GM03348 (cell line): ENCODE measurements around the gene CDH4.
A peak's percentile ranks its signal among the peaks of the same experiment; 100 is the strongest.

Experiments
- DNase-seq: peaks from one replicate; pipeline ENCODE4 v3.0.0; 2012; ENCODE audit warnings: low spot score

Gene CDH4

DNA sequence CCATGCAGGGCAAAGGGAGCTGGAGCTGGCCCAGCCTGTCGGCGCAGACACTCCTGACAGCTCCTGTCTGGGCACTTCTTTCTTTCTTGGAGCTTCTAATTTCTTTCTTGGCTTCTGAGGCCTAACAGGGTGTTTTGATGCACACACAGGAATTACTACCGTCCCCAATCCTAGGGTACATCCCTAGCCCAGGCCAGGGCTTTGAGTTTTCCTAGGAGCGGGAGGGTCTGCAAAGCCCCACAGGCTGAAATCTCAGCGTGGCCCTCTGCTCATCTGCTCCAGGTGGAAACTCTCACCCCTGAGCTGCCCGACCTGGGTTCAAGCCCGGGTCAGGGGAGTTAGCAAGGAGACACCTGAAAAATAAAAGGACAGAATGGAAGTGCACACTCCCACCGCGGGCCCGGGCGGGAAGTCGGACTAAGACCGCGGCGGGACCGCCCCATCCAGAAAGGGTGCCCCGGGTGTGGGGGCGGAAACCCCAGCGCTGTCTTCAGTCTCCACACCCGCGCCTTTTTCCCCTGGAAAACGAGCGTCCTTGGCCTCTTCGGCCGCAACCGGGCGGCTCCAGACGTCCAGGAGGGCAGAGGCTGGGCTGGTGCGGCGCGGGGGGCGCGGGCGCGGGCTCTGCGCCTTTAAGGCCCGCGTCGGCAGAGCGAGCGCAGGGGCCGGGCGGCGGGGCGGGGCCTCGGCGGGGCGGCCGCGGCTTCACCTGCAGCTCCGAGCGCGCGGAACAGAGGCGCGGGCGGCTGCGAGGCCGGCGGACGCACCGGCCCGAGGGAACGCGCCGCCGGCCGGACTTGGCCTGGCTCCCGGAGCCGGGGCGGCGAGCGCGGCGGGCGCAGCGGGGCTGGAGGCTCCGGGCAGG, at the start of gene CDH4:
Gene CDH4 (plus strand): TSS at position 733 of the 865 bp plus-strand sequence.
- DNase-seq: peak; percentile 83

DNA sequence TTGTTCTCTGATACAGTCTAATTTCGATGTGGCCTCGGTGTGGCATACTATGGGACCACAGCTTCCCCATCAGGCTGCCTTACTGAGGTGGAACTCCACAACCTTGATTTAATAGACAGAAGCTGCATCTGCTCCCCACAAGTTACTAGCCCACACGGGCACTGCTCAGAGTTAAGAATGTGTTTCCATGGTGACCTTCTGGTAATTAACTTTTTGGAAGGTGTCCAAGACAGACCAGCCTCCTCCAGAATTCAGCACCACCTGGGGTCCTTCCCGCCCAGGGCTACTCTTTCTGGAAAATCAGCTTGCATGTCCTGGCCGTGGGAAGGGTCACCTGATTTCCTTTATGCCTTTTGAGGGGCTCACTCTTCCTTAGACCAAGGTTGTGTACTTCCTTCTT, 48.7 kb upstream of the CDH4 start:
- DNase-seq: no peak

- no peak for DNase-seq
Measured at GRCh38 chr20:61204206-61204605, 47.9 kb upstream of the CDH4 start.

- no peak for DNase-seq
Measured at GRCh38 chr20:61205769-61206168, 46.3 kb upstream of the CDH4 start.

DNA sequence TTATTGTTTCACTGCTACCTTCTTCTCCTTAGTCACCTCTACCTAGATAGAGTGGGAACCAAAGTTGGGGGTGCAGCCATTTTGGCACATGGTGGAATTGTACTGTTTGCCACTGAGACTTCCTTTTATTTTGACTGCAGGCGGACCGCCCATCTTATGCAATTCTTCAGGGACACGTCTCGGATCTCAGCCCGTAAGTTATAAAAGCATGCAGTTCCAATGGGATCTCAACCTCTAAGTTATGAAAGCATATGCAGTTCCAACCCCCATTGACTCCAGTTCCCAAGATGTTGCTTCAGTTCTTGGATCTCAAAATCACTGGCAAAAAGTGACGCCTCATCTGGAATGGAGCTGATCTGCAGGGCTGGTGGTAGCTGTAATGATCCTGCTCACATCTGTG, 41.2 kb upstream of the CDH4 start:
- DNase-seq: no peak

DNA sequence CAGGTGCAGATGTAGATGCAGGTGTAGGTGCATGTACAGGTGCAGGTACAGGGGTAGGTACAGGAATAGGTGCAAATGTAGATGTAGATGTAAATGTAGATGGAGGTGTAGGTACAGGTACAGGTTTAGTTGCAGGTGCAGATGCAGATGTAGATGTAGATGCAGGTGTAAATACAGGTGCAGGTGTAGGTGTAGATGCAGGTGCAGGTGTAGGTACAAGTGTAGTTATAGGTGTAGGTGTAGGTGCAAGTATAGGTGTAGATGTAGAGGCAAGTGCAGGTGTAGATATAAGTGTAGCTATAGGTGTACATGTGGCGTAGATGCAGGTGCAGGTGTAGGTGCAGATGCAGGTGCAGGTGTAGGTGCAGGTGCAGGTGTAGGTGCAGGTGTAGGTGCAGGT, 34.2 kb upstream of the CDH4 start:
- DNase-seq: no peak

DNA sequence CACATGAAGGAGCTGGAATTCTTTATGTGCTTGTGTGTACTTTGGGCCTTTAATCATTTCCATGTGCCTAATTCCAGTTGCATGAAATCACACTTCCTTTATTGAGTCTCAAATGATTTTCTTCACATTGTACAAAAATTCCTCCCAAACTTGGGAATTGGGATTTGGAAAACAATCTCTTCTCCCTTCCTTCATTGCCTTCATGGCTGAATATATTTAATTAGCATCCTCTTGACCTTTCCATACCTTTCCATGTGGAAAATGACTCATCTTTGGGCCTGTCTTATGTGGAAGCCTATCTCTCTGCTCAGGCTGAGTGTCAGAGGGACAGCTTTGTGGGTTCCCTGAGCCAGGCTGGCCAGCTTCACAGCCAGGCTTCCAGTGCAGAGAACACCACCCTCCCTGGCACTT, 33.0 kb upstream of the CDH4 start:
- DNase-seq: peak; percentile 73

DNA sequence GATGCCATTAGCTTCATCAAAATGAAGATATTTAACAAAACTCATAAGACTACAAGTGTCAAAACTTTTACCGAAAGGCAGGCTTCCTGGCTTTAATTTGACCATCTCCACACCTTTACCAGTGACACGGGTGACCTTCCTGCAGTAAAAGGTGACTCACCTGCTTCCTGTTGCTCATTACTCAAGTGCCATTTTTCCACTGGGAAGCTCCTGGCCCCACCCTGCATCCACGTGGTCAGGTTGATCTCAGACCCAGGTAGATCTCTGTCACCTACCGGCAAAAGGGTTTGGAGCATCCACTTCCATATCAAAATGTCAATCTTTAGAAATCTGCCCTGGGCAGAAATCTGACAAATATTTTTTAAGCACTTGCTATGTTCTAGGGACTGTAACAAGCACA, 31.9 kb upstream of the CDH4 start:
- no peak for DNase-seq

GRCh38 chr20:61220626-61221325, 31.3 kb upstream of the CDH4 start:
- no peak for DNase-seq

- no peak for DNase-seq
Measured at GRCh38 chr20:61222699-61223098, 29.4 kb upstream of the CDH4 start.

- DNase-seq: no peak
Measured at GRCh38 chr20:61223121-61223520, 28.9 kb upstream of the CDH4 start.

GRCh38 chr20:61230166-61230565, 21.9 kb upstream of the CDH4 start:
- DNase-seq: no peak

- DNase-seq: no peak
Measured at GRCh38 chr20:61233590-61233989, 18.5 kb upstream of the CDH4 start.

DNA sequence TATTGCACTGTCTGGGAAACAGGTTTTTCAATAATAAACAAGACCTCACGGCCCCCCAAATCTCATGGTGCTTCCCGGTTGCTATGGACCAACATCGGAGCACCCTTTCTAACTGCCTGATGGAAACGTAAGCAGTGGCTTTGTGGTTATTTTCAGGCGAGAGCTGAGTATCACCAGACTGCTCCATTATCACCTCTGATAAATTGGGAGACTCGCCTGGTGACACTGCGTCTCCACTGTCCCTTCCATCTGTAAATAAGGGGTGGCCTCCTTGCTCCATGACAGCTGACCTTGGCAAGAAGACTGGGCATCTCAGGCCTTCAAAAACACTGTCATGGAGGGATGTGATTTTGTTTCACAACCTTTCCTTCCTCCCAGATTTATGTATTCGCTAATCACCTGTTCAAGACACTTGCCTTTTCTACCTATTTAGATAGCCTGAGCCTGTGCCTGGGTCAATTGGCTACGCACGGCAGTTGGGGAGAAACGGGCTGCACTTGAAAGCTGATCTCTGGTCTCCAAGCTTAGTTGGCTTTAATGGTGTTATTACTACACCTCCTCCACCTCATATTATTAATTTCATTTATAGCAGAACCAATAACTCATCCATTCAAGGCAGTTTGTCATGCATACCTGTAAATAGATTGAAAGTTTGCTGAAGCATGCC, 17.7 kb upstream of the CDH4 start:
- no peak for DNase-seq

- no peak for DNase-seq
Measured at GRCh38 chr20:61236713-61237112, 15.3 kb upstream of the CDH4 start.

GRCh38 chr20:61238813-61239212, 13.2 kb upstream of the CDH4 start:
- DNase-seq: no peak

DNA sequence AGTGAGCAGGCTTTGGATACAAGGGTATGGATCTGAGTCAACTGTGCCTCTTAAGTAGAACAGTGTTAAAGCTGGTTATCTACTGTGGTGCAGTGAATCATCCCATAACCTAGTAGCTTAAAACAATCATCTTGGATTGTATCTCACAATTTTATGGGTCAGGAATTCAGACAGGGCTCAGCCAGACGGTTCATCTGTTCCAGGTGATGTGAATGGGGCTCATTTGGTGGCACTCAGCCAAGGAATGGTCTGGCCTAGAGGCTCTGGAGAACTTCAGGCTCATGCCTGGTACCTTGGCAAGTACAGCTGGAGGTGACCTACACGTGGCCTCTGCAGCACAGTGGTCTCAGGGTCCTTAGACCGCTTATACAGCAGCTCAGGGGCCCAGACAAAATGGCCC, 11.2 kb upstream of the CDH4 start:
- DNase-seq: no peak

GRCh38 chr20:61244213-61244612, 7.8 kb upstream of the CDH4 start:
- no peak for DNase-seq

GRCh38 chr20:61246269-61246668, 5.8 kb upstream of the CDH4 start:
- DNase-seq: no peak

- no peak for DNase-seq
Measured at GRCh38 chr20:61249626-61250025, 2.4 kb upstream of the CDH4 start.

GRCh38 chr20:61252601-61253263, 671 bp downstream of the CDH4 start:
- peak; percentile 86 for DNase-seq

DNA sequence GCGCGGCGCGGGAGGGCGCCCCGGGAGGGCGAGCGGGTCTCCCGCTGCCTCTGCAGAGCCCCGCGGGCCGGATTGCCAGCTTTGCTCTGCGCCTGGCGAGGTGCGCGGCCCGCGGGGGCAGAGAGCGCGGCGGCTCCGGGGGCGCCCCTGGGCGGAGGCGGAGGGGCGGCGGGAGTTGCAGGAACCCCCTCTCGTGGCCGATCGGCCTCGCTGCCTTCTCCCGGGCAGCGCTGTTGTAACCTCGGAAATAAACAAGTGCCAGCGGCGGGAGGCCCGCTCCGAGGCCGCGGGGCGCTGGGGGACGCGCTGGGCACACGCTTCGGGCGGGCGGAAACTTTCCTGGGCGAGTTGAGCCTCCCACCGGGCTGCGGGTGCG, 1.2 kb downstream of the CDH4 start:
- peak; percentile 89 for DNase-seq
